GM19239 (cell line): ENCODE results near the gene POU3F2.

Source experiments
- DNase-seq: peaks from one replicate; pipeline ENCODE4 v3.0.0; 2011; ENCODE audit warnings: low spot score; ENCODE audit not compliant: insufficient read length
- FAIRE-seq: peaks from 2 replicates; lab custom pipeline; 2011; peaks lifted over from hg19 to GRCh38; lab: Jason Lieb, UNC

The POU3F2 gene

GRCh38 chr6:98828941-98829411 lies 5.4 kb upstream of the POU3F2 start:
- FAIRE-seq (no peak), DNase-seq (no peak)

- no peak for FAIRE-seq
- no peak for DNase-seq
Measured at GRCh38 chr6:98830146-98830545, 4.2 kb upstream of the POU3F2 start.

- FAIRE-seq = no peak
- no peak for DNase-seq
Measured at GRCh38 chr6:98831057-98831958, 3.1 kb upstream of the POU3F2 start.

- no peak for DNase-seq
- no peak for FAIRE-seq
Measured at GRCh38 chr6:98831959-98832283, 2.5 kb upstream of the POU3F2 start.

GRCh38 chr6:98832284-98833056 lies 1.9 kb upstream of the POU3F2 start:
- FAIRE-seq = no peak
- DNase-seq = no peak

GRCh38 chr6:98833057-98833306 lies 1.4 kb upstream of the POU3F2 start:
- FAIRE-seq (no peak), DNase-seq (no peak)

GRCh38 chr6:98833307-98834059 lies 891 bp upstream of the POU3F2 start:
- FAIRE-seq (no peak), DNase-seq (no peak)

- FAIRE-seq = no peak
Measured at GRCh38 chr6:98835149-98836024, 1.0 kb downstream of the POU3F2 start.

GRCh38 chr6:98836025-98836961 lies 1.9 kb downstream of the POU3F2 start:
- no peak for DNase-seq

More at GRCh38 chr6:98835149-98836024, 1.0 kb downstream of the POU3F2 start:
- no peak for DNase-seq

GRCh38 chr6:98836962-98837944 lies 2.9 kb downstream of the POU3F2 start:
- DNase-seq (no peak), FAIRE-seq (no peak)

More at GRCh38 chr6:98836025-98836961, 1.9 kb downstream of the POU3F2 start:
- no peak for FAIRE-seq

- no peak for DNase-seq
- no peak for FAIRE-seq
Measured at GRCh38 chr6:98838032-98838431, 3.7 kb downstream of the POU3F2 start.

GRCh38 chr6:98838975-98839374 lies 4.6 kb downstream of the POU3F2 start:
- FAIRE-seq (no peak), DNase-seq (no peak)

- no peak for FAIRE-seq
- DNase-seq = no peak
Measured at GRCh38 chr6:98839781-98840361, 5.5 kb downstream of the POU3F2 start.

- DNase-seq (no peak), FAIRE-seq (no peak)
Measured at GRCh38 chr6:98840385-98840784, 6.0 kb downstream of the POU3F2 start.

GRCh38 chr6:98840996-98841513 lies 6.7 kb downstream of the POU3F2 start:
- no peak for FAIRE-seq
- DNase-seq = no peak

- FAIRE-seq = no peak
- no peak for DNase-seq
Measured at GRCh38 chr6:98841621-98842341, 7.4 kb downstream of the POU3F2 start.
